Pancreas (tissue), 10 donors: ENCODE results near the gene PCDHGA1. TPM values are rescaled to one million over a fixed set of nuclear protein-coding genes. Genes with fewer than 3 reads are reported as not detected.

Experiments
- ATAC-seq, 4 donors: fragments of 200-7000 bp; cut with Tn5 transposase; one replicate each; pipeline versions ENCODE4 v1.8.0 to v1.9.1; 2020; ENCODE audit warnings: mild to moderate bottlenecking in 4 of 4, moderate library complexity in 4 of 4
- DNase-seq, 6 donors: peaks; one replicate each; pipeline ENCODE4 v3.0.0-alpha.2; 2020
- FAIRE-seq: peaks from 2 replicates; lab custom pipeline; 2012; peaks lifted over from hg19 to GRCh38; lab: Jason Lieb, UNC
- H3K27ac ChIP-seq, 4 donors: fragments of 200-600 bp; sonication (generic); 1 replicate in 3 of 4; 2 replicates in 1 of 4; pipeline versions ENCODE4 v1.5.0 to v1.8.0; 2020
- H3K27me3 ChIP-seq, 4 donors: fragments of 200-600 bp; one replicate each; pipeline ENCODE4 v1.8.0; 2021
- H3K36me3 ChIP-seq, 3 donors: fragments of 200-600 bp; sonication (generic) in 1 of 3; one replicate each; pipeline versions ENCODE4 v1.5.0 to v1.8.0; 2020 to 2021
- H3K4me1 ChIP-seq, 3 donors: fragments of 200-600 bp; one replicate each; pipeline ENCODE4 v1.8.0; 2021
- H3K4me3 ChIP-seq, 4 donors: fragments of 200-600 bp; sonication (generic) in 2 of 4; one replicate each; pipeline versions ENCODE4 v1.5.0 to v1.8.0; 2020 to 2021
- H3K9me3 ChIP-seq, 4 donors: fragments of 200-600 bp; one replicate each; pipeline ENCODE4 v1.8.0; 2021
- WGBS, 2 donors: extraction: QIAGEN DNeasy Blood & Tissue Kit; methylation state at CpG; one replicate each; pipeline ENCODE4 v1.1.7; 2013; 5-methylcytosine and 5-hydroxymethylcytosine counted together
- intact Hi-C, 3 donors: fragments of 100-400 bp; cut with DNase I; formaldehyde crosslinking; loops; one replicate each; pipeline versions ENCODE4 v1.11.1 to v1.14.2; 2022
- polyA plus RNA-seq, 2 donors: library from polyadenylated mRNA; stranded (reverse); fragments of 200-250 nt; gene quantifications; one replicate each; pipeline ENCODE4 v1.2.3, GENCODE V29; 2013
- total RNA-seq, 6 donors: library from RNA; stranded (reverse); fragmentation: NEBNext Ultra II Directional in 4 of 6; extraction: Animal tissue kit (Norgen Biotek cat#: 25700) in 4 of 6; gene quantifications; one replicate each; pipeline versions ENCODE4 v1.2.1 to v1.2.4, GENCODE V29; 2021 to 2023
- TF ChIP-seq, protein P1 (sequence below), 4 donors: fragments of 200-600 bp; sonication (generic) in 3 of 4; IDR thresholded peaks; one replicate each; pipeline versions ENCODE4 v1.5.0 to v1.8.0; 2021; ENCODE audit warnings: antibody characterized with exemption in 4 of 4
- donor health status: healthy with polysubstance abuse.
- donor health status: DM: no; HTN: no; CAD: no; lungs with moderate emphysema.
- donor health status: DM: no; HTN: no; CAD: no.
- donor health status: control.
- donor health status: control.
- donor health status: Bipolar disorder and iron deficiency.
- donor health status: DM: yes; HTN: yes; CAD: no.
- donor health status: DM: no; HTN: no; CAD: no.
- donor health status: DM: no; HTN: no; CAD: no.
- donor health status: DM: yes; HTN: yes; CAD: no.

The PCDHGA1 gene
- total and polyA plus RNA-seq, 8 donors = 0.19 to 0.67 (median 0.32) TPM

DNA sequence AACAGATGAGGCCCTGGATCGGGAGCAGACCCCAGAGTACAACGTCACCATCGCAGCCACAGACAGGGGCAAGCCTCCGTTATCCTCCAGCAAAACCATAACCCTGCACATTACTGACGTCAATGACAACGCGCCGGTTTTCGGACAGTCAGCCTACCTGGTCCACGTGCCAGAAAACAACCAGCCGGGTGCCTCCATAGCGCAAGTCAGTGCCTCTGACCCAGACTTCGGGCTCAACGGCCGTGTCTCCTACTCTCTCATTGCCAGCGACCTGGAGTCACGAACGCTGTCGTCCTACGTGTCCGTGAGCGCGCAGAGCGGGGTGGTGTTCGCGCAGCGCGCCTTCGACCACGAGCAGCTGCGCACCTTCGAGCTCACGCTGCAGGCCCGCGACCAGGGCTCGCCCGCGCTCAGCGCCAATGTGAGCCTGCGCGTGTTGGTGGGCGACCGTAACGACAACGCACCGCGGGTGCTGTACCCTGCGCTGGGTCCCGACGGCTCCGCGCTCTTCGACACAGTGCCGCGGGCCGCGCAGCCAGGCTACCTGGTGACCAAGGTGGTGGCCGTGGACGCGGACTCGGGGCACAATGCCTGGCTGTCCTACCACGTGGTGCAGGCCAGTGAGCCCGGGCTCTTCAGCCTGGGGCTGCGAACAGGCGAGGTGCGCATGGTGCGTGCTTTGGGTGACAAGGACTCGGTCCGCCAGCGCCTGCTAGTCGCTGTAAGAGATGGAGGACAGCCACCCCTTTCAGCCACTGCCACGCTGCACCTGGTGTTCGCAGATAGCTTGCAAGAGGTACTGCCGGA is 89.0 kb downstream of the PCDHGA1 start:
- ATAC-seq = no peak
- no peaks in the 10 kb centered on the region for H3K27me3 ChIP-seq
- TF ChIP-seq, protein P1, sequence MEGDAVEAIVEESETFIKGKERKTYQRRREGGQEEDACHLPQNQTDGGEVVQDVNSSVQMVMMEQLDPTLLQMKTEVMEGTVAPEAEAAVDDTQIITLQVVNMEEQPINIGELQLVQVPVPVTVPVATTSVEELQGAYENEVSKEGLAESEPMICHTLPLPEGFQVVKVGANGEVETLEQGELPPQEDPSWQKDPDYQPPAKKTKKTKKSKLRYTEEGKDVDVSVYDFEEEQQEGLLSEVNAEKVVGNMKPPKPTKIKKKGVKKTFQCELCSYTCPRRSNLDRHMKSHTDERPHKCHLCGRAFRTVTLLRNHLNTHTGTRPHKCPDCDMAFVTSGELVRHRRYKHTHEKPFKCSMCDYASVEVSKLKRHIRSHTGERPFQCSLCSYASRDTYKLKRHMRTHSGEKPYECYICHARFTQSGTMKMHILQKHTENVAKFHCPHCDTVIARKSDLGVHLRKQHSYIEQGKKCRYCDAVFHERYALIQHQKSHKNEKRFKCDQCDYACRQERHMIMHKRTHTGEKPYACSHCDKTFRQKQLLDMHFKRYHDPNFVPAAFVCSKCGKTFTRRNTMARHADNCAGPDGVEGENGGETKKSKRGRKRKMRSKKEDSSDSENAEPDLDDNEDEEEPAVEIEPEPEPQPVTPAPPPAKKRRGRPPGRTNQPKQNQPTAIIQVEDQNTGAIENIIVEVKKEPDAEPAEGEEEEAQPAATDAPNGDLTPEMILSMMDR (IDR thresholded peaks at IDR 0.05) = no peak
- FAIRE-seq = no peak
- H3K9me3 ChIP-seq = peaks cover 0 to 49% (median 12%) of the 10 kb centered on the region in 4 donors
- 21% methylated on average over 66 to 74 of the region's 74 CpGs for WGBS, 2 donors
- no peaks in the 10 kb centered on the region for H3K4me1 ChIP-seq
- intact Hi-C loops = loop anchor here in 1 of 3 donors (10.0 kb wide), 1 partner anchor 106 kb away; no protein-coding TSS in a partner anchor
- H3K27ac ChIP-seq = no peak overlapping the region
- no peaks in the 10 kb centered on the region for H3K36me3 ChIP-seq
- no peak for DNase-seq
- H3K4me3 ChIP-seq = no peak overlapping the region

GRCh38 chr5:141420855-141421488 is 90.7 kb downstream of the PCDHGA1 start, which contains the start of gene PCDHGA11:
TSS of gene PCDHGA11 (plus strand) at chr5:141421051. CDS start at chr5:141421228, 177 bp downstream.
- peak within 1 kb of the TSS in 1 of 4 donors; percentile 24 for H3K4me3 ChIP-seq
- peaks cover 0 to 60% (median 12%) of the 10 kb centered on the region in 4 donors for H3K9me3 ChIP-seq
- intact Hi-C loops = loop anchor here in 1 of 3 donors (10.0 kb wide), 1 partner anchor 56 kb away; the partner anchor contains the start of gene PCDHGA5
- DNase-seq = no peak
- FAIRE-seq = no peak
- no peaks in the 10 kb centered on the region for H3K36me3 ChIP-seq
- TF ChIP-seq, protein P1 (IDR thresholded peaks at IDR 0.05) = peak in 1 of 4 donors; percentile 15
- 12% methylated on average over 42 of the region's 42 CpGs for WGBS, 2 donors
- peak in 3 of 4 donors; percentile 38 to 64 (median 61) for ATAC-seq
- H3K27ac ChIP-seq = no peak within 1 kb of the TSS
- H3K27me3 ChIP-seq = no peaks in the 10 kb centered on the region
- H3K4me1 ChIP-seq = no peaks in the 10 kb centered on the region

- ATAC-seq (no peak), FAIRE-seq (no peak), DNase-seq (no peak)
- WGBS, 2 donors = 8 to 10% methylated on average over 13 of the region's 13 CpGs
- H3K9me3 ChIP-seq = peaks cover 0 to 63% (median 12%) of the 10 kb centered on the region in 4 donors
- TF ChIP-seq, protein P1 (IDR thresholded peaks at IDR 0.05) = no peak
- no peak overlapping the region for H3K27ac ChIP-seq
- intact Hi-C loops = loop anchor here in 1 of 3 donors (10.0 kb wide), 1 partner anchor 57 kb away; the partner anchor contains the start of gene PCDHGA5
- peak overlapping the region in 1 of 4 donors; percentile 24 for H3K4me3 ChIP-seq
- no peaks in the 10 kb centered on the region for H3K36me3 ChIP-seq
- H3K27me3 ChIP-seq = no peaks in the 10 kb centered on the region
- no peaks in the 10 kb centered on the region for H3K4me1 ChIP-seq
These were observed 91.2 kb downstream of the PCDHGA1 start for GRCh38 chr5:141421489-141421855.

GRCh38 chr5:141422742-141423291 is 92.5 kb downstream of the PCDHGA1 start:
- TF ChIP-seq, protein P1 (IDR thresholded peaks at IDR 0.05) = no peak
- no peaks in the 10 kb centered on the region for H3K4me1 ChIP-seq
- H3K36me3 ChIP-seq = no peaks in the 10 kb centered on the region
- intact Hi-C loops = loop anchor here in 1 of 3 donors (10.0 kb wide), 1 partner anchor 58 kb away; the partner anchor contains the start of gene PCDHGA5
- FAIRE-seq (no peak), DNase-seq (no peak), ATAC-seq (no peak)
- H3K27ac ChIP-seq = no peak overlapping the region
- no peak overlapping the region for H3K4me3 ChIP-seq
- 13 to 17% methylated on average over 42 of the region's 42 CpGs for WGBS, 2 donors
- no peaks in the 10 kb centered on the region for H3K27me3 ChIP-seq
- H3K9me3 ChIP-seq = peaks cover 0 to 63% (median 10%) of the 10 kb centered on the region in 4 donors
